Measurements from ENCODE around the gene OR51V1.

OR51V1 gene

DNA sequence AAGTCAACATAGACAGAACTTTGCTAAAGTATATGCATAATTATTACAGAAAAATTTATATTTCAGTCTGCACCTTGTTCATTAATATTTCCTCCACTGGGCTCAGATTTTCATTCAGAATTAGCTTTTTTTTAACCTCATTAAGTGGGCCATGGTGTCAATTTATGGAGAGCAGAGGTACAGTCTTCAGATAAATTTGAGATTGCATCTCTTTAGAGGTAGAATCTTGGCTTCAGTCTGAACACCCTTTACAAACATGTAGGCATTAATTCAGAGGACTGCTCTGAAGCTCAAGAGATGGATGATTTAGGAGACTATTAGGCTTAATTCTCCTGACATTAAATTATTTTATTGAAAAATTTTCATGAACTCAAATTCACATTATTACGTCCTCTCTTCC is 29.8 kb upstream of the OR51V1 start:
- Histone ChIP-seq H3K4me1 (ENCODE audit: control insufficient read depth, insufficient read depth, low read length, poor library complexity, severe bottlenecking) (no peaks in the 10 kb centered on the region), H3K9me3 (ENCODE audit: control insufficient read depth, low read length) (no peaks in the 10 kb centered on the region), H3K36me3 (ENCODE audit: control insufficient read depth, insufficient read depth, low read length) (no peaks in the 10 kb centered on the region), H3K27ac (ENCODE audit: low read depth, low read length, severe bottlenecking) (no peak overlapping the region), H3K4me3 (ENCODE audit: extremely low read depth, insufficient read depth, low read length, poor library complexity, severe bottlenecking) (no peak overlapping the region)
- 89% methylated on average over 1 of the region's 1 CpG; no CpG with 5 or more reads in 1 of the 2 experiments for WGBS, 2 experiments (ENCODE audit: insufficient coverage in 2 of 2)

- no peaks in the 10 kb centered on the region for H3K36me3 ChIP-seq (ENCODE audit: control insufficient read depth, insufficient read depth, low read length)
- whole genome bisulfite sequencing, 2 experiments (ENCODE audit: insufficient coverage in 2 of 2) = no CpG with 5 or more reads among the region's 2 CpGs
- H3K4me1 ChIP-seq (ENCODE audit: control insufficient read depth, insufficient read depth, low read length, poor library complexity, severe bottlenecking) = no peaks in the 10 kb centered on the region
- H3K9me3 ChIP-seq (ENCODE audit: control insufficient read depth, low read length) = no peaks in the 10 kb centered on the region
- H3K4me3 ChIP-seq (ENCODE audit: extremely low read depth, insufficient read depth, low read length, poor library complexity, severe bottlenecking) = no peak overlapping the region
- no peak overlapping the region for H3K27ac ChIP-seq (ENCODE audit: low read depth, low read length, severe bottlenecking)
Measured at GRCh38 chr11:5229796-5230195, 29.3 kb upstream of the OR51V1 start.

- H3K4me1 ChIP-seq (ENCODE audit: control insufficient read depth, insufficient read depth, low read length, poor library complexity, severe bottlenecking) = no peaks in the 10 kb centered on the region
- no peak overlapping the region for H3K4me3 ChIP-seq (ENCODE audit: extremely low read depth, insufficient read depth, low read length, poor library complexity, severe bottlenecking)
- H3K27ac ChIP-seq (ENCODE audit: low read depth, low read length, severe bottlenecking) = no peak overlapping the region
- H3K36me3 ChIP-seq (ENCODE audit: control insufficient read depth, insufficient read depth, low read length) = no peaks in the 10 kb centered on the region
- no CpG with 5 or more reads among the region's 1 CpG for WGBS, 2 experiments (ENCODE audit: insufficient coverage in 2 of 2)
- H3K9me3 ChIP-seq (ENCODE audit: control insufficient read depth, low read length) = no peaks in the 10 kb centered on the region
Measured at GRCh38 chr11:5229356-5229755, 28.9 kb upstream of the OR51V1 start.

- WGBS, 2 experiments (ENCODE audit: insufficient coverage in 2 of 2) = 86% methylated on average over 1 of the region's 5 CpGs; no CpG with 5 or more reads in 1 of the 2 experiments
- Histone ChIP-seq H3K4me1 (ENCODE audit: control insufficient read depth, insufficient read depth, low read length, poor library complexity, severe bottlenecking) (no peaks in the 10 kb centered on the region), H3K4me3 (ENCODE audit: extremely low read depth, insufficient read depth, low read length, poor library complexity, severe bottlenecking) (no peak overlapping the region), H3K27ac (ENCODE audit: low read depth, low read length, severe bottlenecking) (no peak overlapping the region), H3K36me3 (ENCODE audit: control insufficient read depth, insufficient read depth, low read length) (no peaks in the 10 kb centered on the region), H3K9me3 (ENCODE audit: control insufficient read depth, low read length) (no peaks in the 10 kb centered on the region)
Measured at GRCh38 chr11:5228124-5228523, 27.6 kb upstream of the OR51V1 start.

DNA sequence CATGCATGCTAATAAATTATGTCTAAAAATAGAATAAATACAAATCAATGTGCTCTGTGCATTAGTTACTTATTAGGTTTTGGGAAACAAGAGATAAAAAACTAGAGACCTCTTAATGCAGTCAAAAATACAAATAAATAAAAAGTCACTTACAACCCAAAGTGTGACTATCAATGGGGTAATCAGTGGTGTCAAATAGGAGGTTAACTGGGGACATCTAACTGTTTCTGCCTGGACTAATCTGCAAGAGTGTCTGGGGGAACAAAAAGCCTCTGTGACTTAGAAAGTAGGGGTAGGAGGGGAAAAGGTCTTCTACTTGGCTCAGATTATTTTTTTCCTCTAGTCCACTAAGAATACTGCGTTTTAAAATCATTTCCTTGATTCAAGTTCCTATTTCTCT is 27.2 kb upstream of the OR51V1 start:
- WGBS, 2 experiments (ENCODE audit: insufficient coverage in 2 of 2) = 83% methylated on average over 1 of the region's 1 CpG; no CpG with 5 or more reads in 1 of the 2 experiments
- no peaks in the 10 kb centered on the region for H3K36me3 ChIP-seq (ENCODE audit: control insufficient read depth, insufficient read depth, low read length)
- no peak overlapping the region for H3K4me3 ChIP-seq (ENCODE audit: extremely low read depth, insufficient read depth, low read length, poor library complexity, severe bottlenecking)
- H3K27ac ChIP-seq (ENCODE audit: low read depth, low read length, severe bottlenecking) = no peak overlapping the region
- H3K9me3 ChIP-seq (ENCODE audit: control insufficient read depth, low read length) = no peaks in the 10 kb centered on the region
- no peaks in the 10 kb centered on the region for H3K4me1 ChIP-seq (ENCODE audit: control insufficient read depth, insufficient read depth, low read length, poor library complexity, severe bottlenecking)

GRCh38 chr11:5226732-5227310 is 26.3 kb upstream of the OR51V1 start, which contains the start of gene HBB:
HBB (minus strand) TSS chr11:5227071; CDS start chr11:5227021, 50 bp downstream.
- Histone ChIP-seq H3K27ac (ENCODE audit: low read depth, low read length, severe bottlenecking) (no peak within 1 kb of the TSS), H3K4me3 (ENCODE audit: extremely low read depth, insufficient read depth, low read length, poor library complexity, severe bottlenecking) (no peak within 1 kb of the TSS), H3K4me1 (ENCODE audit: control insufficient read depth, insufficient read depth, low read length, poor library complexity, severe bottlenecking) (no peaks in the 10 kb centered on the region), H3K36me3 (ENCODE audit: control insufficient read depth, insufficient read depth, low read length) (no peaks in the 10 kb centered on the region), H3K9me3 (ENCODE audit: control insufficient read depth, low read length) (no peaks in the 10 kb centered on the region)
- 96% methylated on average over 3 of the region's 3 CpGs; no CpG with 5 or more reads in 1 of the 2 experiments for WGBS, 2 experiments (ENCODE audit: insufficient coverage in 2 of 2)

- H3K4me1 ChIP-seq (ENCODE audit: control insufficient read depth, insufficient read depth, low read length, poor library complexity, severe bottlenecking) = no peaks in the 10 kb centered on the region
Measured at GRCh38 chr11:5225480-5225871, 25.0 kb upstream of the OR51V1 start.

GRCh38 chr11:5224538-5225479 is 24.3 kb upstream of the OR51V1 start:
- H3K9me3 ChIP-seq (ENCODE audit: control insufficient read depth, low read length) = no peaks in the 10 kb centered on the region
- H3K4me1 ChIP-seq (ENCODE audit: control insufficient read depth, insufficient read depth, low read length, poor library complexity, severe bottlenecking) = no peaks in the 10 kb centered on the region
- H3K27ac ChIP-seq (ENCODE audit: low read depth, low read length, severe bottlenecking) = no peak overlapping the region
- 93% methylated on average over 2 of the region's 6 CpGs; no CpG with 5 or more reads in 1 of the 2 experiments for WGBS, 2 experiments (ENCODE audit: insufficient coverage in 2 of 2)
- no peaks in the 10 kb centered on the region for H3K36me3 ChIP-seq (ENCODE audit: control insufficient read depth, insufficient read depth, low read length)
- no peak overlapping the region for H3K4me3 ChIP-seq (ENCODE audit: extremely low read depth, insufficient read depth, low read length, poor library complexity, severe bottlenecking)

More at GRCh38 chr11:5225480-5225871, 25.0 kb upstream of the OR51V1 start:
- Histone ChIP-seq H3K36me3 (ENCODE audit: control insufficient read depth, insufficient read depth, low read length) (no peaks in the 10 kb centered on the region), H3K27ac (ENCODE audit: low read depth, low read length, severe bottlenecking) (no peak overlapping the region), H3K4me3 (ENCODE audit: extremely low read depth, insufficient read depth, low read length, poor library complexity, severe bottlenecking) (no peak overlapping the region), H3K9me3 (ENCODE audit: control insufficient read depth, low read length) (no peaks in the 10 kb centered on the region)
- WGBS, 2 experiments (ENCODE audit: insufficient coverage in 2 of 2) = 80 to 100% methylated on average over 1 to 2 of the region's 2 CpGs

DNA sequence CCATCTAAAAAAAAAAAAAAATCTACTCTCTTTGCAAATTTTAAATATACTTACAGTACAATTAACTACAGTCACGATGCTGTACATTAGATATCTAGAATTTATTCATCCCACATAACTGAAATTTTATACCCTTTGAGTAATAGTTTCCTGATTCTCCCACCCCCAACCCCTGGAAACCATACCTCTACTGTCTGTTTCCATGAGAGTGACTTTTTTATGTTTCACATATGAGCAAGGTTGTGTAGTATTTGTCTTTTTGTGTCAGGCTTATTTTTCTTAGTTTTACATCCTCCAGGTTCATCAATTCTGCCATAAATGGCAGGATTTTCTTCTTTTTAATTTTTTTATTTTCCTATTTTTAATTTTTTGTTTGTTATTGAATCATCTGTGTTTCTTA is 23.2 kb upstream of the OR51V1 start:
- WGBS, 2 experiments (ENCODE audit: insufficient coverage in 2 of 2) = 88% methylated on average over 1 of the region's 1 CpG; no CpG with 5 or more reads in 1 of the 2 experiments
- Histone ChIP-seq H3K27ac (ENCODE audit: low read depth, low read length, severe bottlenecking) (no peak overlapping the region), H3K4me3 (ENCODE audit: extremely low read depth, insufficient read depth, low read length, poor library complexity, severe bottlenecking) (no peak overlapping the region), H3K36me3 (ENCODE audit: control insufficient read depth, insufficient read depth, low read length) (no peaks in the 10 kb centered on the region), H3K9me3 (ENCODE audit: control insufficient read depth, low read length) (no peaks in the 10 kb centered on the region), H3K4me1 (ENCODE audit: control insufficient read depth, insufficient read depth, low read length, poor library complexity, severe bottlenecking) (no peaks in the 10 kb centered on the region)

DNA sequence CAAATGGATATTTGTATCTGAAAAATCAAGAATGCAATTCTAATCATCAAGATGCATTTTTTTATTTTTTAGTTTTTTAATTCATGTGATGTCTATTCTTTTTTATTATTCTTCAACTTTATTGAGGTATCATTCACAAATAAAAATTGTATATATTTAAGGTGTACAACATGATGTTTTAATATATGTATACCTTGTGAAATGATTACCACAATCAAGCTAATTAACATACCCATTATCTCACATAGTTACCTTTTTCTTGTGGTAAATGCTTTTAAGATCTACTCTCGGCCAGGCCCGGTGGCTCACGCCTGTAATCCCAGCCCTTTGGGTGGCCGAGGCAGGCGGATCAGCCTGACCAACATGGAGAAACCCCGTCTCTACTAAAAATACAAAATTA is 22.7 kb upstream of the OR51V1 start:
- no peaks in the 10 kb centered on the region for H3K36me3 ChIP-seq (ENCODE audit: control insufficient read depth, insufficient read depth, low read length)
- H3K4me1 ChIP-seq (ENCODE audit: control insufficient read depth, insufficient read depth, low read length, poor library complexity, severe bottlenecking) = no peaks in the 10 kb centered on the region
- 84 to 91% methylated on average over 4 to 6 of the region's 6 CpGs for WGBS, 2 experiments (ENCODE audit: insufficient coverage in 2 of 2)
- H3K4me3 ChIP-seq (ENCODE audit: extremely low read depth, insufficient read depth, low read length, poor library complexity, severe bottlenecking) = no peak overlapping the region
- no peak overlapping the region for H3K27ac ChIP-seq (ENCODE audit: low read depth, low read length, severe bottlenecking)
- H3K9me3 ChIP-seq (ENCODE audit: control insufficient read depth, low read length) = no peaks in the 10 kb centered on the region
